ENCODE measurements around the gene CCDC142. TPM values are rescaled to one million over a fixed set of nuclear protein-coding genes. Genes with fewer than 3 reads are reported as not detected.

The CCDC142 gene
- total and polyA plus RNA-seq, 9 of the 15 experiments (the other 6 are each of a cell fraction or from before 2014, with no cell fraction given) = 0.55 to 11.7 (median 7.2) TPM

DNA sequence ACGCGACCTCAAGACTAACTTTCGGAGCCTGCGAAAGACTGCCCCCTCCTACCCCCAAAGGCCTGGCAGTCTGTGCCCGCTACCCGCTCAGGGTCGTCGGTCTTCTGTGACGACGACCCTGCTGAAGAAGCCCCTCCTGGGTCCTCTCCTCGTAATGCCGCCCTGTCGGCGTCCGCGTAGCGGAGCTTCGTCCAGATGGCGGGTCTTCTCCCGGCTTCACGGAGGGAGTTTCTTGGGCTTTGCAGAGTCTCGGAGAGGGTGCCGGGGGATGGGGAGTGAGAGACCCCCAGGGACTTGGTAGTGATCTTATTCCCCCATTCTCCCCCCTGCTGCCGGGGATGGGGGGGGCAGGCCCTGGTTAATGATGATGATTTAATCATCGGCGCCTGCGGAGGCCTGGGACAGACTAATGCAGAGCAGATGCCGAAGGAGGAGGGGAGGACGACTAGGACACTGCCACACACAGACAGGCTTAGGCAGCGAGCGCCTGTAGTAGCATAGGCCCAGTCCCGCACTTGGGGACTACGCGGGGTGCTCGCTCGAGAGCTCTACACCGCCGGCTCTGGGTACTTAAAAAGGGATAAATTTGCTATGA is 25.2 kb upstream of the CCDC142 start:
- peak overlapping the region; percentile 78 for H3K4me3 ChIP-seq
- H4K20me1 ChIP-seq (replicated peaks; ENCODE audit: control insufficient read depth, insufficient read depth, low read length) = no peaks in the 10 kb centered on the region
- H3K9me3 ChIP-seq (replicated peaks; ENCODE audit: control insufficient read depth, insufficient read depth, low read depth, low read length) = no peaks in the 10 kb centered on the region
- H3K4me2 ChIP-seq (ENCODE audit: insufficient read depth, low read length) = peak overlapping the region; percentile 94
- DNase-seq (ENCODE audit: extremely low read depth in 1 of 4, low spot score in 3 of 4) (peak; percentile 42 to 68 (median 46)), ATAC-seq (peak; percentile 53), FAIRE-seq (no peak)
- WGBS (ENCODE audit: insufficient coverage, low coverage, missing lambda C conversion rate) = 19% methylated on average over 37 of the region's 38 CpGs
- H3K4me1 ChIP-seq (replicated peaks in 1 of 2; ENCODE audit: control insufficient read depth in 2 of 2, insufficient read depth in 2 of 2, low read length in 2 of 2) = peaks cover 36 to 51% of the 10 kb centered on the region in 2 experiments; a peak in 4 of 5 replicates
- ChIA-PET POLR2A (interaction anchor here (0.7 to 3.3 kb wide), 5 partner anchors 9 to 40 kb away, joined by 3 to 17 read pairs (median 6); partner anchors contain the start of genes AUP1 and HTRA2), CTCF (ENCODE audit: low intra/inter-chr PET ratio) (no interaction called here)
- H3K9ac ChIP-seq (ENCODE audit: insufficient read depth in 1 of 2, low read depth in 2 of 2, low read length in 2 of 2) = peak overlapping the region; percentile 95 to 96
- peak overlapping the region; percentile 97 for H3K27ac ChIP-seq (ENCODE audit: extremely low read depth, low read depth, low read length)
- no TSS peak for BruUV-seq (replicated peaks)
- no peaks in the 10 kb centered on the region for H3K9me1 ChIP-seq (ENCODE audit: control insufficient read depth, insufficient read depth, low read length)
- peaks cover 13% of the 10 kb centered on the region; the same call in 2 of the 3 replicates for H3K36me3 ChIP-seq (ENCODE audit: control insufficient read depth, insufficient read depth, low read length)
- H3K79me2 ChIP-seq (ENCODE audit: control insufficient read depth, insufficient read depth, low read length) = peaks cover 40% of the 10 kb centered on the region
- peak overlapping the region; percentile 85 for H2AFZ ChIP-seq (ENCODE audit: low read depth, low read length)
- no peaks in the 10 kb centered on the region for H3K27me3 ChIP-seq (ENCODE audit: control insufficient read depth in 2 of 2, insufficient read depth in 2 of 2, low read length in 2 of 2)
- in situ Hi-C loops (cut with MboI) = no loop called here
- intact Hi-C loops (cut with micrococcal nuclease) = loop anchor here (1.0 kb wide), 2 partner anchors 21 to 79 kb away; partner anchors contain the start of genes AUP1 and HTRA2
- no peak for TF ChIP-seq SAP30 (IDR thresholded peaks at IDR 0.05; ENCODE audit: borderline replicate concordance, insufficient read depth, low read depth, low read length, poor library complexity, severe bottlenecking)
- 0 out of 2 replicates have a peak, but pooled peaks have one; percentile 30 for TF ChIP-seq SMAD4 (CRISPR knock-in tag; conservative IDR thresholded peaks at IDR 0.05)
- peak; percentile 40; the same call in 1 of the 2 replicates for TF ChIP-seq POLR2G (IDR thresholded peaks at IDR 0.05; ENCODE audit: low read depth, low read length)
- TF ChIP-seq ZFX (CRISPR knock-in tag; IDR thresholded peaks at IDR 0.05) = peak; percentile 93
- no peak for TF ChIP-seq KLF13 (tag; IDR thresholded peaks at IDR 0.05; ENCODE audit: borderline replicate concordance, low read depth)
- TF ChIP-seq, protein P1, sequence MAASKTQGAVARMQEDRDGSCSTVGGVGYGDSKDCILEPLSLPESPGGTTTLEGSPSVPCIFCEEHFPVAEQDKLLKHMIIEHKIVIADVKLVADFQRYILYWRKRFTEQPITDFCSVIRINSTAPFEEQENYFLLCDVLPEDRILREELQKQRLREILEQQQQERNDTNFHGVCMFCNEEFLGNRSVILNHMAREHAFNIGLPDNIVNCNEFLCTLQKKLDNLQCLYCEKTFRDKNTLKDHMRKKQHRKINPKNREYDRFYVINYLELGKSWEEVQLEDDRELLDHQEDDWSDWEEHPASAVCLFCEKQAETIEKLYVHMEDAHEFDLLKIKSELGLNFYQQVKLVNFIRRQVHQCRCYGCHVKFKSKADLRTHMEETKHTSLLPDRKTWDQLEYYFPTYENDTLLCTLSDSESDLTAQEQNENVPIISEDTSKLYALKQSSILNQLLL (CRISPR knock-in tag; IDR thresholded peaks at IDR 0.05; ENCODE audit: borderline replicate concordance) = no peak
- peak; percentile 51 for TF ChIP-seq RBFOX2 (IDR thresholded peaks at IDR 0.05; ENCODE audit: low read depth, low read length)
- 0 out of 2 replicates have a peak, but pooled peaks have one; percentile 26 for TF ChIP-seq HDAC2 (IDR thresholded peaks at IDR 0.05)
- no peak for TF ChIP-seq HSF4 (CRISPR knock-in tag; IDR thresholded peaks at IDR 0.05; ENCODE audit: borderline replicate concordance)
- TF ChIP-seq, protein P2, sequence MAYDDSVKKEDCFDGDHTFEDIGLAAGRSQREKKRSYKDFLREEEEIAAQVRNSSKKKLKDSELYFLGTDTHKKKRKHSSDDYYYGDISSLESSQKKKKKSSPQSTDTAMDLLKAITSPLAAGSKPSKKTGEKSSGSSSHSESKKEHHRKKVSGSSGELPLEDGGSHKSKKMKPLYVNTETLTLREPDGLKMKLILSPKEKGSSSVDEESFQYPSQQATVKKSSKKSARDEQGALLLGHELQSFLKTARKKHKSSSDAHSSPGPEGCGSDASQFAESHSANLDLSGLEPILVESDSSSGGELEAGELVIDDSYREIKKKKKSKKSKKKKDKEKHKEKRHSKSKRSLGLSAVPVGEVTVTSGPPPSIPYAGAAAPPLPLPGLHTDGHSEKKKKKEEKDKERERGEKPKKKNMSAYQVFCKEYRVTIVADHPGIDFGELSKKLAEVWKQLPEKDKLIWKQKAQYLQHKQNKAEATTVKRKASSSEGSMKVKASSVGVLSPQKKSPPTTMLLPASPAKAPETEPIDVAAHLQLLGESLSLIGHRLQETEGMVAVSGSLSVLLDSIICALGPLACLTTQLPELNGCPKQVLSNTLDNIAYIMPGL (CRISPR knock-in tag; IDR thresholded peaks at IDR 0.05) = 0 out of 2 replicates have a peak, but pooled peaks have one; percentile 44
- TF ChIP-seq NR4A1 (CRISPR knock-in tag; IDR thresholded peaks at IDR 0.05) = no peak
- TF ChIP-seq NR4A1 (tag; IDR thresholded peaks at IDR 0.05) = no peak
- no peak for TF ChIP-seq ZNF785 (CRISPR knock-in tag; IDR thresholded peaks at IDR 0.05)
- peak; percentile 27 for TF ChIP-seq HNRNPLL (IDR thresholded peaks at IDR 0.05; ENCODE audit: low read depth, low read length, poor library complexity, severe bottlenecking)
- no peak for TF ChIP-seq HCFC1 (IDR thresholded peaks at IDR 0.05; ENCODE audit: low read depth, low read length)
- peak; percentile 44 for TF ChIP-seq CHD1 (IDR thresholded peaks at IDR 0.05; ENCODE audit: low read length)
- TF ChIP-seq ZNF644 (tag; IDR thresholded peaks at IDR 0.05; ENCODE audit: low read depth) = peak; percentile 55

Measured in K562 (cell line).